GM21825 (cell line): ENCODE data around the gene TBC1D32.
"Not testable (repeated sequence)": the region's sequence is repeated elsewhere in the genome, so short reads cannot be mapped to it uniquely, and the experiment has no call there.

Source experiments
- ATAC-seq: cut with Tn5 transposase; IDR thresholded peaks from one replicate; pipeline ENCODE4 v1.9.1; 2021; ENCODE audit warnings: mild to moderate bottlenecking, moderate library complexity; ENCODE audit not compliant: unreplicated experiment

The TBC1D32 gene

GRCh38 chr6:121223212-121223611, 111.1 kb downstream of the TBC1D32 start:
- no peak for ATAC-seq

DNA sequence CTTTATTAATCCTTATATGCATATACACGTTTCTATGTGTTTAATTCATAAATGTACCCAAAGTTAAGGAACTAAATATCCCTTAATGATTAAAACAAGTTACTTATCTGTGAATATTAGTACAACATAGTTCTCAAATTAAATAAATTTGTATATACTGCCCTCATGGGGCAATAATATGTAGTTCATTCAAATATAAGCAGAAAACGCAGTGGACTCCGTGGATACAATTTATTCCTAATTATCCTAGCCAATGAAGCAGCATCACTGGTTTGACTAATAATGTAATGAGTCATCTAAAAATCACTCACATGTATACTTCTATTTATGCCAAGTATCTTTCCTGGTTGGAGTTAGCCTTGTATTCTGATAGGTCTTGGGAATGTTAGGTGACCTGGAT, 111.6 kb downstream of the TBC1D32 start:
- no peak for ATAC-seq

GRCh38 chr6:121216928-121217327, 117.4 kb downstream of the TBC1D32 start:
- ATAC-seq = no peak

GRCh38 chr6:121213341-121213740, 120.9 kb downstream of the TBC1D32 start:
- not testable (repeated sequence) for ATAC-seq

DNA sequence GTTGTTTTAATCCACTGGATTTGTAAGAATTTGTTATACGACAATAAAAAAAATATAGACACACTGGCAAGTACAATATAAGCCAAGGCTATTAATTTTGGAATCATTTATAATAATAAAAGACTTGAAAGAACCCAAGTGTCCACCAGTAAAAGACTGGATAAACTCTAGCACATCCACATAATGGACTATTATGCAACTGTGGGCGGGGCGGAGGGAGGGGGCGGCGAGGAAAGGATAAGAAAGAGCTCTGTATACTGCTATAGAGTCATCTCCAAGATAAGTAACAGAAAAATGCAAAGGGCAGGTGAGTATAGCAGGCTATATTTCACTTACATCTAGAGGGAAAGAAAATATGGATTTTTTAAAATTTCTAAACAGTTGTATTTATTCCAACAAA, 123.3 kb downstream of the TBC1D32 start:
- ATAC-seq = no peak

DNA sequence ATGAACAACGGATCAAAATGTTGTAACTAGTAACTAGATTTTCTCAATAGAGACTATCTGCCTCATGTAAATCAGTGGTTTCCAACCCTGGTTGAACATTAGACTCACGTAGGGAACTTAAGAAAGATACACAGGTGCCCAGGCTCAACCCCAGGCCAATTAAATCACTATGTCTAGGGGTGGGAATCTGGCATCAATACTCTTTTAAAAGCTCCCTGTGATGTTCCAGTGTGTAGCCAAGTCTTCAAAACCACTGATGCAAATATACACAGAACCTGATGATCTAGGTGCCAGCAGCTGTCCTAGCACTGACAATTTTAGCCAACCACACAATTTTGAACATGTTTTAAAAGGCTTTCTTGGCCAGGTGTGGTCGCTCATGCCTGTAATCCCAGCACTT, 128.7 kb downstream of the TBC1D32 start:
- ATAC-seq = peak; percentile 74

DNA sequence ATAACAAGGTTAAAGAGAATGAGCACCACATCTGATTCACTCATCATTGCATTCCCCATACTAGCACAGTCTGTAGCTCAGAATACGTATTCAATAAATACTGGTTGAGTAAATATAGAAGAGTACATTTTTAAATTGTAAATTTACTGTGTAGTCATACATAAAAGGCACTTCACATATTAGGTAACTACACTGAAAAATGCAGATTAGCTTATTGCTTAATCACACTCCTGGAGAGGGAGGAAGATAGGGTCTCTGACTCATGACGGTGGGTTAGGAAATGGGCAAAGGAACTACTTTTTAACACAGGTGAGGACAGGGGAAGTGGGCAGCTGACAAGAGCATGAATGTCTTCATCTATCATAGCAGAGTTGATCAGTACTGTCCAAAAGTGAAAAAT, 133.2 kb downstream of the TBC1D32 start:
- ATAC-seq = no peak

DNA sequence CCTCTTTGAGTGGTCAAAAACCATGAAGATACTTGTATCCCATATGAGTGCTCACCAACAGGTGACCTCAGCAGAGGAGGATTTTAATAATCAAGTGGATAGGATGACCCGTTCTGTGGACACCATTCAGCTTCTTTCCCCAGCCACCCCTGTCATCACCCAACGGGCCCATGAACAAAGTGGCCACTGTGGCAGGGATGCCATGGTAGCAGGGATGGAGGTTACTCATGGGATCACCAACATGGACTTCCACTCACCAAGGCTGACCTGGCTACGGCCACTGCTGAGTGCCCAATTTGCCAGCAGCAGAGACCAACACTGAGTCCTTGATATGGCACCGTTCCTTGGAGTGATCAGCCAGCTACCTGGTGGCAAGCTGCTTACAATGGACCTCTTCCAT, 138.2 kb downstream of the TBC1D32 start:
- not testable (repeated sequence) for ATAC-seq

- ATAC-seq = no peak
These were observed 144.2 kb downstream of the TBC1D32 start for GRCh38 chr6:121190122-121190521.

GRCh38 chr6:121188356-121188755, 145.9 kb downstream of the TBC1D32 start:
- ATAC-seq = no peak

- no peak for ATAC-seq
These were observed 146.5 kb downstream of the TBC1D32 start for GRCh38 chr6:121187833-121188200.

GRCh38 chr6:121187200-121187832, 147.0 kb downstream of the TBC1D32 start:
- ATAC-seq = no peak

- ATAC-seq = no peak
These were observed 150.5 kb downstream of the TBC1D32 start for GRCh38 chr6:121183742-121184141.

- ATAC-seq = no peak
These were observed 158.5 kb downstream of the TBC1D32 start for GRCh38 chr6:121175827-121176226.

DNA sequence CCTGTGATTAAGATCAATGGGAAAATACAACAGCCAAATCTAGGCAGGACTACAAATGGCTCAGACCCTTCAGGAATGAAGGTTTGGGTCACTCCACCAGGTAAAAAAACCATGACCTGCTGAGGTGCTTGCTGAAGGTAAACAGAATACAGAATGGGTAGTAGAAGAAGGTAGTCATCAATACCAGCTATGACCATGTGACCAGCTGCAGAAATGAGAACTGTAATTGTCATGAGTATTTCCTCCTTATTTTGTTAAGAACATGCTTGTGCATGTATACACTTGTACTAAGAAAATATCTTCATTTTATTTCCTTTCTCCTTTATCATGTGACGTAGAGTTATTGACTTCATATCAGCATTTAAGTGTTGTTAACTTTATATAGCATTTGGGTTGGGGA, 161.8 kb downstream of the TBC1D32 start:
- ATAC-seq = not testable (repeated sequence)

- ATAC-seq = no peak
These were observed 162.4 kb downstream of the TBC1D32 start for GRCh38 chr6:121171879-121172278.

DNA sequence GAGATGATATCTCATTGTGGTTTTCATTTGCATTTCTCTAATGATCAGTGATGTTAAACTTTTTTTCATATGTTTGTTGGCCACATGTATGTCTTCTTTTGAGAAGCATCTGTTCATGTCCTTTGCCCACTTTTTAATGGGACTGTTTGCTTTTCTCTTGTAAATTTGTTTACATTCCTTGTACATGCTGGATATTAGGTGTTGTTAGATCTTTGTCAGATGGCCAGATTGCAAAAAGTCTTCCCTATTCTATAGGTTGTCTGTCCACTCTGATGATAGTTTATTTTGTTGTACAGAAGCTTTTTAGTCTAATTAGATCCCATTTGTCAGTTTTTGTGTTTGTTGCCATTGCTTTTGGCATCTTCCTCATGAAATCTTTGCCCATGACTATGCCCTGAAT, 172.4 kb downstream of the TBC1D32 start:
- no peak for ATAC-seq

GRCh38 chr6:121160276-121160675, 174.0 kb downstream of the TBC1D32 start:
- no peak for ATAC-seq

- ATAC-seq = no peak
These were observed 175.4 kb downstream of the TBC1D32 start for GRCh38 chr6:121158891-121159290.

GRCh38 chr6:121158438-121158837, 175.8 kb downstream of the TBC1D32 start:
- ATAC-seq = no peak

- no peak for ATAC-seq
These were observed 176.4 kb downstream of the TBC1D32 start for GRCh38 chr6:121157906-121158305.

DNA sequence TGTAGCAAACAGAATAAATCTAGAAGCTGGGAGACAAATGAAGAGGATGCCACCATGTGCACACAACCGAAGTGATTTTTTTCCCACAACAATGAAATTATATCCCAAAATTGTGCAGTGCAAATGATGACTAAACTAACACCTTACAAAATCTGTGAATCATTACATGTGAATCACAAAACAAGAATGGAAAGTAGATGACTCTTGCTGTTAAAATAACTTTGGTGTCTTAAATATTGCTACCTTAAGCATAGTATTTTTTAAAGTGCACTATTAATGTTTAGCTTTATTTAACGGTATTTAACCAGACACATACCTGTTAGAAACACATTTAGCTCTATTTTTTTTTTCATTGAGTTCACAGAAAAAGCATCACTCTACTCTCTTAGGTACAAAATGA, 190.8 kb downstream of the TBC1D32 start:
- no peak for ATAC-seq

GRCh38 chr6:121142093-121142492, 192.2 kb downstream of the TBC1D32 start:
- no peak for ATAC-seq
